GOT3 (cell line): ENCODE results near the gene CLDN24.
"Not testable (repeated sequence)": the region's sequence is repeated elsewhere in the genome, so short reads cannot be mapped to it uniquely, and the experiment has no call there.

Experiments
- DNase-seq: peaks from one replicate; lab custom pipeline; 2025; ENCODE audit warnings: mixed read lengths; lab: John Stamatoyannopoulos, UW

Gene CLDN24

GRCh38 chr4:183347146-183347545 is 24.9 kb upstream of the CLDN24 start:
- no peak for DNase-seq

DNA sequence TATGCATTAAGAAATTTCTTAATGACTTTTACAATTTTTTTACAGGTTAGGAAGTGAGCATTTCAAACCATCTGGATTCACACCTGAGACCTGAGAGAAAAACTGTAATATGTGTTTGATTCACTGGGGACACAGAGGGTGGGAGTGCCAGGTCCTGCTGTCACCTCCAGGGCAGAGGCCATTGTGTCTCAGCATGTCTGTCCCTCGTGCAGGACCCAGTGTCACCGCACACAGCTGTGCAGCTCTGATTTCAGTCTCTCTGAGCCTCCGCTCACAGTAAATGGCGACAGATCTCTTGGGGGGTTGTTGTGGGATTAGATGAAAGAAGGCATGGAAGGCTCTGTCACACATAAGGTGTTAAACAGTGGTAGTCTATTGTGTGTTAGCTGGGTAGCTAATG is 23.0 kb upstream of the CLDN24 start:
- DNase-seq, result no peak

GRCh38 chr4:183344523-183345255 is 22.5 kb upstream of the CLDN24 start:
- no peak for DNase-seq

GRCh38 chr4:183343730-183344129 is 21.5 kb upstream of the CLDN24 start:
- no peak for DNase-seq

- DNase-seq, result no peak
These were observed 20.6 kb upstream of the CLDN24 start for GRCh38 chr4:183342541-183343533.

DNA sequence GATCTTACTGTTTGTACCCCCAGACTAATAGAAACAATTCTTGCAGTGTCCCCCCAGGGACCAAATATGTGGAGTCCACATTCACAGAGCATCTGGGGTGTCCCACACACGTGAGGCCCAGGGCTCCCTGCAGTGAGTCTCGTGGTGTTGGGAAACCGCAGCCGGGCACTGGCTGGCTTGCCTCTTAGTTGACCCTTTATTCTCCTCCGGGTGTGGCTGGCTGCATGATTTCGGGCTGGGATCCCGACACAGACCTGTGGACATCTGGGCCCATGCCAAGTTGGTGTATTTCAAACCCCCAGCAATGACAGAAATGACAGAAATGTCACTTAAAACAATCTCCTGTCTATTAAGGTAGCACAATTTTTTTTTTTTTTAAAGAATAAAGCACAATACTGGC is 15.6 kb upstream of the CLDN24 start:
- no peak for DNase-seq

DNA sequence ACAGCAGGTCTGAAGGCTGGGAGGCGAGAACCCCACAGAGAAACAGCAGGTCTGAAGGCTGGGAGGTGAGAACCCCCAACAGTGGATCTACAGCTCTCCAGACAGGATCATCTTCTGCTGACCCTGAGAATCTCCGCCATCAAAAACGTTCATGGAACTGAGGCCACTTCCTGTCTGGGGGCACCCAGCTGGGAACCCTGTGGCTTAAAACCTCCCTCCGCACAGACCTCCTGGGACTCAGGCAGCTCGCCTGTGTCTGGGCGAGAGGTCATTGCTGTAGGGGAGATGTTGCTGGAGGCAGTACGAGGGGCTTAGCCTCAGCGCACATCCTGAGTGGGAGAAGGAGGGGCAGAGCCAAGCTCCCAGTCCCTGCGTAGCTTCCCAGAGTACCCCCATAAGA is 15.1 kb upstream of the CLDN24 start:
- no peak for DNase-seq

- DNase-seq, result no peak
These were observed 13.2 kb upstream of the CLDN24 start for GRCh38 chr4:183335369-183335940.

DNA sequence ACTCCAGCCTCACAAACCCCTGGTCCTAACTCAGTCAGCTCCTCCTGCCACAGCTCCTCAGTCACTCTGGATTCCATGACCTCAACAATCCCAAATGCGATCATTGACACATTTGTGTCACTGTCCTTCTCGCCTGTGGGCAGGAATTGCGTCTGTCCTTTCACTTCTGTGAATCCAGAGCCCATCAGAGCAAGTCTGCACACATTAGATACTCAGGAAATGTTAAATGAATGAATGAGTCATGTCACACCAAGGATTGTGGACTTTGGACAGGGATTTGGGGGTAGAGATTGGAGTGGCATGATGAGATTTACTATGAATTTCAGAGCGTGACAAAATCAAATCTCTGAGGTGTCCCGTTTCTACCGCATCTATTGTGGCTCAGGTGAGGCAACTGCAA is 11.8 kb upstream of the CLDN24 start:
- no peak for DNase-seq

DNA sequence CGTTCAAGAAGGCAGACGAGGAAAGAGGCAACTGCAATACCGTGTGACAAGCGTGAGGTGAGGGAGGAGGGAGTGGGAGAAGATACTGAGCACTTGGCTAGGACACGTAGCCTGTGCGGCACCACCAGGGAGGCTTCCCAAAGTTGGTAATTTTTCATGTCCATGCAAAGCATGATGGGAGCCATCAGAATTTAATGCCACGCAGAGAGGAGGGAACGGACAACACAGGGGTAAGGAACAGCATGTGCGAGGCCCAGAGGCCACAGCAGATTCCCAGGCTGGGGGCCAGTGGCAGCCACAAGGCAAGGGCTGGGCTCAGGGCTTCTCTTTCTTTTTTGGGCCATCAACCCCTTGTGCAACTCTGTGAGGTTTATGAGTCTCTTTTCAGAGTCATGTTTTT is 11.0 kb upstream of the CLDN24 start:
- no peak for DNase-seq

DNA sequence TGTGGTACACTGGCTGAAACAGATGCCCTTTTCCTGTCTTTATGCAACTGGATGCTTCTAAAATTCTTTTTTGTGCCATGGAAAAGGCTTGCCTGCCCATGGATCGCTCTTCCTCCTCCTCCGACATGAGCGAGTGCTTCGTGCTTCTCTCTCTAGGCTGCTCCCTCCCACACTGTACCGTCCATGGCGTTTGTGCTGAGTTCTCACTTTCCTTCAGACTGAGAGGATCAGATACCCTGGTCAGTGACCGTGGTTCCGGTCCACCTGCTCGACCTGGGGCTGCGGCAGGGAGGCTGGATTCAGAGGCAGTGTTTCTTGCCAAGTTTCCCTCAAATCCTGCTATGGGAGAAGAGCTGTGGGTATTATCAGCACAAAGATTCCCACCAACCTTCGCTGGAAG is 10.2 kb upstream of the CLDN24 start:
- DNase-seq, result no peak

GRCh38 chr4:183330841-183331240 is 8.6 kb upstream of the CLDN24 start:
- DNase-seq, result no peak

- DNase-seq, result no peak
These were observed 7.9 kb upstream of the CLDN24 start for GRCh38 chr4:183329954-183330742.

DNA sequence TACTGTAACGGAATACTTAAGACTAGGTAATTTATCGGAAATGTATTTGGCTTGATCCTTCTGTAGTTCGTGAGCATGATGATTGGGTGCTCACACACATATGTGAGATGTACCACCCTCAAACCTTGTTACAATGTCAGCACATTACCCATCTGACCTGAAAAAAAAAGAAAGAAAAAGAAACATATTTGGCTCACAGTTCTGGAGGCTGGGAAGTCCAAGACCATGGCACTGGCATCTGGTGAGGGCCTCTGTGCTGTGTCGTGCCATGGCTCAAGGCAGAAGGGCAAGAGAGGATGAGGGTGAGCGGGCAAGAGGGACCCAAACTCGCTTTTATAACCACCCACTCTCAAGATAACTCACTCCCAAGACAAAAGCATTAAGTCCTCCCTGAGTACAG is 7.0 kb upstream of the CLDN24 start:
- no peak for DNase-seq

DNA sequence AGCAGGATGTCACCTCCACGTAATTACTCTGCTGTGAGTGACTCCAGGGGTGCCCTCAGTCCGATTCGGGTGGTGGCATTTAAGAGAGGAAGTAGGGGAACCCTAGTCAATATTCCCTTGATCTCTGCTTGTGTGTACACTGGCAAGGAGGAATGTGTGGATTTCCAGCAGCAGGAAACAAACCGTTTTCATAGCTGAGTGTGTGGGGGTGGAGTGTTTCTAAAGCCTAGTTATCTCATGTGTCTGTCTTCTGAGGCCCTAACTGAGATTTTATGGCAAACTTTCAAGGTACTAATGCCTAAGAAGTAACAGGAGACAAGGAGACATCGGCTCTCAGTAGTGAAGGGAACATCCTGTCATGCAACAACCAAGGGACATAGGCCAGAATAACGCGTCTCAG is 6.6 kb upstream of the CLDN24 start:
- no peak for DNase-seq

DNA sequence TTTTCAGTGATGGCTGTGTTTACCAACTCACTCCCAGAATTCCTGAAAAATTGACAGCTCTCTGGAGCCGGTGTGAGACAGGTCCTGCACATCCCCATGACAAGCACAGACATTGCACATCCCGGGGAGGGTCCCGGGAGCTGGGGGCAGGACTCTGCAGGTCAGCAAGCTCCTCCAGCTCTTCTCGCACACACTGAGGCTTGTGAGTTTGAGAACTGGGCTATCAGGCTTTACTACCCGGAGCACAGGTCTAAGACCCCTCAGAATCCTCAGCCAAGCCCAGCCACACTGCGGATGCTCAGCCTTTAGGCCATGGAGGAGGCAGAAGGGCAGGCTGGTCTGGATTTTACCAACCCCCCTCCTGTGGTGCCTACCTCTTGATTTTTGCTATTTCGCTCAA is 5.6 kb upstream of the CLDN24 start:
- no peak for DNase-seq

GRCh38 chr4:183326853-183327252 is 4.6 kb upstream of the CLDN24 start:
- no peak for DNase-seq

DNA sequence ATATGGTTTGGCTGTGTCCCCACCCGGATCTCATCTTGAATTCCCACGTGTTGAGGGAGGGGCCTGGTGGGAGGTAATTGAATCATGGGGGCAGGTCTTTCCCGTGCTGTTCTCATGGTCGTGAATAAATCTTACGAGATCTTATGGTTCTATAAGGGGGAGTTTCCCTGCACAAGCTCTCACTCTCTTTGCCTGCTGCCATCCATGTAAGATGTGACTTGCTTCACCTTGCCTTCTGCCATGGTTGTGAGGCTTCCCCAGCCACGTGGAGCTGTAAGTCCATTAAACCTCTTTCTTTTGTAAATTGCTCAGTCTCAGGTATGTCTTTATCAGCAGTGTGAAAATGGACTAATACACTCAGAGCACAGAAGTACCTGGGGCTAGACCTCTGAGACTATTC is 4.2 kb upstream of the CLDN24 start:
- not testable (repeated sequence) for DNase-seq

GRCh38 chr4:183324619-183325018 is 2.4 kb upstream of the CLDN24 start:
- DNase-seq, result no peak

- DNase-seq, result not testable (repeated sequence)
These were observed 1.8 kb upstream of the CLDN24 start for GRCh38 chr4:183324056-183324455.

GRCh38 chr4:183323295-183323694 is 1.1 kb upstream of the CLDN24 start:
- DNase-seq, result no peak

GRCh38 chr4:183321516-183321915 is 710 bp downstream of the CLDN24 start:
- DNase-seq, result no peak
